ENCODE data around the gene IFNL4.

- TF ChIP-seq EP300 (IDR thresholded peaks at IDR 0.05) (no peak), POLR2A (IDR thresholded peaks at IDR 0.05) (no peak)
These were observed 26.9 kb upstream of the IFNL4 start for GRCh38 chr19:39275578-39275977.
